GM18526 (cell line): ENCODE measurements around the gene TEKT1.

ENCODE experiments used
- POLR2A ChIP-seq: IDR thresholded peaks from 3 replicates; pipeline ENCODE4 v1.6.1; 2011; ENCODE audit not compliant: insufficient read length; ENCODE audit errors: extremely low read depth

TEKT1 gene

GRCh38 chr17:6831661-6832263, at the start of gene TEKT1:
TEKT1 (minus strand) TSS chr17:6831729; CDS start chr17:6830376, 1,353 bp downstream.
- TF ChIP-seq POLR2A: no peak

GRCh38 chr17:6872936-6873335, 41.4 kb upstream of the TEKT1 start:
- TF ChIP-seq POLR2A: no peak

GRCh38 chr17:6870841-6871240, 39.3 kb upstream of the TEKT1 start:
- no peak for TF ChIP-seq POLR2A

GRCh38 chr17:6868582-6868981, 37.1 kb upstream of the TEKT1 start:
- TF ChIP-seq POLR2A: no peak

- no peak for TF ChIP-seq POLR2A
Observed at GRCh38 chr17:6867849-6868248, 36.3 kb upstream of the TEKT1 start.

GRCh38 chr17:6862825-6863224, 31.3 kb upstream of the TEKT1 start:
- no peak for TF ChIP-seq POLR2A

- no peak for TF ChIP-seq POLR2A
Observed at GRCh38 chr17:6862122-6862521, 30.6 kb upstream of the TEKT1 start.

GRCh38 chr17:6857904-6858303, 26.4 kb upstream of the TEKT1 start:
- no peak for TF ChIP-seq POLR2A

GRCh38 chr17:6857336-6857735, 25.8 kb upstream of the TEKT1 start:
- no peak for TF ChIP-seq POLR2A

- no peak for TF ChIP-seq POLR2A
Observed at GRCh38 chr17:6856051-6856450, 24.5 kb upstream of the TEKT1 start.

GRCh38 chr17:6853764-6854442, 22.4 kb upstream of the TEKT1 start:
- TF ChIP-seq POLR2A: no peak

GRCh38 chr17:6843241-6843880, 11.8 kb upstream of the TEKT1 start:
- TF ChIP-seq POLR2A: no peak

- no peak for TF ChIP-seq POLR2A
Observed at GRCh38 chr17:6830383-6830986, 1.0 kb downstream of the TEKT1 start.

GRCh38 chr17:6823011-6823442, 8.5 kb downstream of the TEKT1 start:
- no peak for TF ChIP-seq POLR2A

GRCh38 chr17:6818938-6819337, 12.6 kb downstream of the TEKT1 start:
- TF ChIP-seq POLR2A: no peak

- TF ChIP-seq POLR2A: no peak
Observed at GRCh38 chr17:6815775-6816174, 15.8 kb downstream of the TEKT1 start.
